ES-I3 (cell line): ENCODE results near the gene CLEC4F.
A peak's percentile ranks its signal among the peaks of the same experiment; 100 is the strongest.

ENCODE experiments used
- H3K36me3 ChIP-seq: 2 replicates; pipeline ENCODE4 v1.6.1; 2013; ENCODE audit warnings: mild to moderate bottlenecking, low read length, control low read depth, moderate library complexity; ENCODE audit not compliant: insufficient read depth
- H3K4me1 ChIP-seq: 2 replicates; pipeline ENCODE4 v1.6.1; 2013; ENCODE audit warnings: mild to moderate bottlenecking, control low read depth, low read length; ENCODE audit not compliant: insufficient read depth
- H3K9ac ChIP-seq: 2 replicates; pipeline ENCODE4 v1.6.1; 2013; ENCODE audit warnings: low read depth, mild to moderate bottlenecking, low read length, moderate library complexity
- H3K9me3 ChIP-seq: 2 replicates; pipeline ENCODE4 v1.6.1; 2013; ENCODE audit warnings: mild to moderate bottlenecking, low read length, moderate library complexity; ENCODE audit not compliant: control insufficient read depth, insufficient read depth

CLEC4F gene

GRCh38 chr2:70767079-70767698, 53.2 kb downstream of the CLEC4F start:
- peak overlapping the region; percentile 97 for H3K9ac ChIP-seq
- H3K4me1 ChIP-seq = peaks cover 17% of the 10 kb centered on the region
- no peaks in the 10 kb centered on the region for H3K9me3 ChIP-seq

GRCh38 chr2:70766357-70767078, 53.9 kb downstream of the CLEC4F start:
- peak overlapping the region; percentile 97 for H3K9ac ChIP-seq
- H3K9me3 ChIP-seq = no peaks in the 10 kb centered on the region
- H3K4me1 ChIP-seq = peaks cover 17% of the 10 kb centered on the region
- H3K36me3 ChIP-seq = no peaks in the 10 kb centered on the region

More at GRCh38 chr2:70767079-70767698, 53.2 kb downstream of the CLEC4F start:
- H3K36me3 ChIP-seq = no peaks in the 10 kb centered on the region

GRCh38 chr2:70765507-70765906, 54.9 kb downstream of the CLEC4F start:
- no peak overlapping the region for H3K9ac ChIP-seq
- no peaks in the 10 kb centered on the region for H3K36me3 ChIP-seq

DNA sequence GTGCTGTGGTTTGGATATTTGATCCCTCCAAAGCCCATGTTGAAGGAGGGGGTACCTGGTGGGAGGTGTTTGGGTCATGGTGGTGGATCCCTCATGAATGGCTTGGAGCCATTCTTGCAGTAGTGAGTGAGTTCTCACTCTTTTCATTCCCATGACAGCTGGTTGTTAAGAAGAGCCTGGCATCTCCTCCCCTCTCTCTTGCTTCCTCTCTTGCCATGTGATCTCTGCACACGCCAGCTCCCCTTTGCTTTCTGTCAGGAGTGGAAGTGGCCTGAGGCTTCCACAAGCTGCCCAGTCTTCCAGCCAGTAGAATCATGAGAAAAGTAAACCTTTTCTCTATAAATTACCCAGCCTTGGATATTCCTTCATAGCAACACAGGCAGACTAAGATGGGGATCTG, 61.0 kb downstream of the CLEC4F start:
- Histone ChIP-seq H3K36me3 (no peaks in the 10 kb centered on the region), H3K9me3 (no peaks in the 10 kb centered on the region), H3K4me1 (peaks cover 3% of the 10 kb centered on the region), H3K9ac (no peak overlapping the region)

More at GRCh38 chr2:70765507-70765906, 54.9 kb downstream of the CLEC4F start:
- no peaks in the 10 kb centered on the region for H3K9me3 ChIP-seq
- peaks cover 17% of the 10 kb centered on the region for H3K4me1 ChIP-seq
